Thyroid gland (tissue), 4 donors: Measurements from ENCODE around the gene SPATA13. TPM values are rescaled to one million over a fixed set of nuclear protein-coding genes. Genes with fewer than 3 reads are reported as not detected.
A peak's percentile ranks its signal among the peaks of the same experiment; 100 is the strongest.

Source experiments
- DNase-seq, 2 donors: peaks; one replicate each; pipeline ENCODE4 v3.0.0-alpha.2; 2019
- H3K27ac ChIP-seq, 3 donors: fragments of 200-600 bp; sonication (generic); 1 replicate in 2 of 3; 2 replicates in 1 of 3; pipeline ENCODE4 v1.5.1; 2016 to 2019; ENCODE audit warnings: mild to moderate bottlenecking in 1 of 3, moderate library complexity in 1 of 3
- H3K27me3 ChIP-seq: fragments of 200-600 bp; sonication (generic); one replicate; pipeline ENCODE4 v1.5.1; 2019
- H3K36me3 ChIP-seq, 2 donors: fragments of 200-600 bp; sonication (generic); one replicate each; pipeline ENCODE4 v1.5.1; 2016 to 2019
- H3K4me1 ChIP-seq, 2 donors: fragments of 200-600 bp; sonication (generic); one replicate each; pipeline ENCODE4 v1.5.1; 2017 to 2019
- H3K4me3 ChIP-seq, 3 donors: fragments of 200-600 bp; sonication (generic); replicated peaks in 1 of 3; 1 replicate in 2 of 3; 2 replicates in 1 of 3; pipeline ENCODE4 v1.5.1; 2016; ENCODE audit warnings: mild to moderate bottlenecking in 1 of 3
- H3K9me3 ChIP-seq: fragments of 200-600 bp; sonication (generic); one replicate; pipeline ENCODE4 v1.5.1; 2017
- POLR2A ChIP-seq, 2 donors: fragments of 450-650 bp; IDR thresholded peaks; one replicate each; pipeline ENCODE4 v1.6.1; 2017; ENCODE audit warnings: antibody characterized with exemption in 2 of 2, mild to moderate bottlenecking in 2 of 2, moderate library complexity in 1 of 2
- WGBS, 2 donors: methylation state at CpG; one replicate each; pipeline ENCODE4 v1.1.5; 2017; 5-methylcytosine and 5-hydroxymethylcytosine counted together
- intact Hi-C: fragments of 100-400 bp; cut with DNase I; formaldehyde crosslinking; loops from one replicate; pipeline ENCODE4 v1.15.1; 2023
- total RNA-seq, 4 donors: library from RNA; depleted of rRNA; stranded (reverse); fragments of >200 nt; gene quantifications; one replicate each; pipeline ENCODE4 v1.2.3, GENCODE V29; 2016
- TF ChIP-seq, protein P1 (sequence below), 6 experiments: fragments of 200-600 bp in 3 of 6; fragments of 450-650 bp in 3 of 6; sonication (generic) in 3 of 6; IDR thresholded peaks; one replicate each; pipeline ENCODE4 v1.5.1; 2016 to 2019; ENCODE audit warnings: antibody characterized with exemption in 6 of 6, mild to moderate bottlenecking in 2 of 6, inconsistent platforms in 1 of 6, moderate library complexity in 1 of 6

SPATA13 gene
- total RNA-seq, 4 donors from 2014 or later, result 43.2 to 95.4 (median 51.1) TPM

DNA sequence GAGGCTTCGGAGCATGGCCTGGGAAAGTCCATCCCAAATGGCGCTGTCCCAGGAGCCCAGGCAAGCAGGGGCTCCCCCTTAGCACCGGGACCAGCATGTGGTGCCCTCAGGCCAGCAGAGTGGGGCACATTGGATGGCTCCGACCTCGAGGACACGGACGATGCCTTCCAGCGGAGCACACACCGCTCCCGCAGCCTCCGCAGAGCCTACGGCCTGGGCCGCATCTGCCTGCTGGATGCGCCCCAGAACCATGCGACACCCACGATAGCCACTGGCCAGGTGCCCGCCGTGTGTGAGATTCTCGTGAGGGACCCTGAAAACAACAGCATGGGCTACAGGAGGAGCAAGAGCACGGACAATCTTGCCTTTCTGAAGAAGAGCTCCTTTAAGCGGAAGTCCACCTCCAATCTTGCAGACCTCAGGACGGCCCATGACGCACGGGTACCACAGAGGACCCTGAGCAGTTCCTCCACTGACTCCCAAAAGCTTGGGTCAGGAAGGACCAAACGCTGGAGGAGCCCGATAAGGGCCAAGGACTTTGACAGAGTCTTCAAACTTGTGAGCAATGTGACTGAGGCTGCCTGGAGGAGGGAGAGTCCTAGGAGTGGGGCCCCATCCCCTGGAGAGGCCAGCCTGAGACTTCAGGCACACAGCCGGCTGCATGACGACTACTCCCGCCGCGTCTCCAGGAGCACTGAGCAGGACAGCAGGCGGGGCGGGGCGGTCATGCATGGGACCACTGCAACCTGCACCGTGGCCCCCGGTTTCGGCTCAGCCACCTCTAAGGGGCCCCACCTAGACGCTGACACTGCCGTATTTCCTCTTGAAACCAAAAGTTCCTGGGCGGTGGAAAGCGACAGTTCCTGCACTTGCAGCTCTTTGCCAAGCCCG lies 63.1 kb downstream of the SPATA13 start:
- H3K4me1 ChIP-seq, result peaks cover 4 to 15% of the 10 kb centered on the region in 2 donors
- intact Hi-C loops, result loop anchor here (5.0 kb wide), 2 partner anchors 181 to 201 kb away; no protein-coding TSS in a partner anchor
- DNase-seq, result peak in 1 of 2 donors; percentile 23
- no peaks in the 10 kb centered on the region for H3K27me3 ChIP-seq
- no peaks in the 10 kb centered on the region for H3K9me3 ChIP-seq
- no peak for TF ChIP-seq POLR2A (IDR thresholded peaks at IDR 0.05)
- TF ChIP-seq, protein P1, sequence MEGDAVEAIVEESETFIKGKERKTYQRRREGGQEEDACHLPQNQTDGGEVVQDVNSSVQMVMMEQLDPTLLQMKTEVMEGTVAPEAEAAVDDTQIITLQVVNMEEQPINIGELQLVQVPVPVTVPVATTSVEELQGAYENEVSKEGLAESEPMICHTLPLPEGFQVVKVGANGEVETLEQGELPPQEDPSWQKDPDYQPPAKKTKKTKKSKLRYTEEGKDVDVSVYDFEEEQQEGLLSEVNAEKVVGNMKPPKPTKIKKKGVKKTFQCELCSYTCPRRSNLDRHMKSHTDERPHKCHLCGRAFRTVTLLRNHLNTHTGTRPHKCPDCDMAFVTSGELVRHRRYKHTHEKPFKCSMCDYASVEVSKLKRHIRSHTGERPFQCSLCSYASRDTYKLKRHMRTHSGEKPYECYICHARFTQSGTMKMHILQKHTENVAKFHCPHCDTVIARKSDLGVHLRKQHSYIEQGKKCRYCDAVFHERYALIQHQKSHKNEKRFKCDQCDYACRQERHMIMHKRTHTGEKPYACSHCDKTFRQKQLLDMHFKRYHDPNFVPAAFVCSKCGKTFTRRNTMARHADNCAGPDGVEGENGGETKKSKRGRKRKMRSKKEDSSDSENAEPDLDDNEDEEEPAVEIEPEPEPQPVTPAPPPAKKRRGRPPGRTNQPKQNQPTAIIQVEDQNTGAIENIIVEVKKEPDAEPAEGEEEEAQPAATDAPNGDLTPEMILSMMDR (IDR thresholded peaks at IDR 0.05), result no peak
- no peaks in the 10 kb centered on the region for H3K36me3 ChIP-seq
- H3K27ac ChIP-seq, result peak overlapping the region in 1 of 3 donors; percentile 10
- H3K4me3 ChIP-seq, result no peak overlapping the region
- 83 to 91% methylated on average over 12 to 30 of the region's 42 CpGs for WGBS, 2 donors

DNA sequence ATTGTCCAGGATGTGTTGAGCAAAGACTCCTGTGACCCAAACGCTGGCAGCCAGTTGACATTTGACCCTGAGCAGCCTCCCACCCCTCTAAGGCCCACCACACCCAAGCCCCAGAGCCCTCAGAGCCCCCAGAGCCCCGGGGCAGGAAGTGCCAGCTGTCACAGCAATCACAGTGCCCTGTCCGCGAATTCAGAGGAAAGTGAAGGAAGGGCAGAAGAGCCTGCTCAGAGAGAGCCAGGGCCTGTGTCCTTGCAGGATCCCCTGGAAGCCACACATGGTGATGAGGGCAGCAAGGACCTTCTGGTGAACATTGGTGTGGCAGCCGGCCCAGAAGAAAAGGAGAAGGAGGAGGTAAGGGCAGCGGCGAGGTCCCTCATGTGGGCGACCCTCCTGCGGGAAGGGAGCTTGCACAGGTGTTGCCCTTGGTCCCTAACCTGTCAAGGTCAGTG lies 63.7 kb downstream of the SPATA13 start:
- Histone ChIP-seq H3K27ac (peak overlapping the region in 1 of 3 donors; percentile 10), H3K36me3 (no peaks in the 10 kb centered on the region), H3K4me3 (no peak overlapping the region), H3K4me1 (peaks cover 3 to 12% of the 10 kb centered on the region in 2 donors), H3K27me3 (no peaks in the 10 kb centered on the region), H3K9me3 (no peaks in the 10 kb centered on the region)
- WGBS, 2 donors, result 75 to 78% methylated on average over 8 to 9 of the region's 9 CpGs
- DNase-seq, result no peak
- no peak for TF ChIP-seq POLR2A (IDR thresholded peaks at IDR 0.05)
- TF ChIP-seq, protein P1 (IDR thresholded peaks at IDR 0.05), result no peak
- intact Hi-C loops, result loop anchor here (5.0 kb wide), 2 partner anchors 182 to 202 kb away; no protein-coding TSS in a partner anchor

DNA sequence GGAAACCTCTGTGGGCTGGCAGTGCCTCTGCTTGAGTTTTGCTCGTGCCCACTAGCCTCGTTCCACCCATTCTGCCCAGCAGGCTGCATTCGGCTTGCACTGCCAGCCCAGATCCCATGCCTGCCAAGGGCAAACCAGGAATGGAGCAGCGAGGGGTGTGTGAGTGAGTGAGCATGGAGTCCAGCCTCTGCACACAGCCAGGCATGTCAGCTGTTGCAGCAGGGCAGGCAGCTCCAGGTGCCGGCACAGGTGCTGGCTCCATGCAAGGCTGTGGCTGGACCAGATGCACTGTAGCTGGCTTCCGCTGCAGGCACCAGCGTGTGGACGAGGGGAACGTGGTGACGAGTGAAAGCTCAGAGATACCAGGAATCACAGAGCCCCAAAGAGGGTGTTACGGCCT lies 64.5 kb downstream of the SPATA13 start:
- WGBS, 2 donors, result 94 to 95% methylated on average over 10 to 11 of the region's 11 CpGs
- no peak overlapping the region for H3K4me3 ChIP-seq
- no peak for DNase-seq
- intact Hi-C loops, result no loop called here
- no peaks in the 10 kb centered on the region for H3K36me3 ChIP-seq
- no peak overlapping the region for H3K27ac ChIP-seq
- no peaks in the 10 kb centered on the region for H3K27me3 ChIP-seq
- H3K9me3 ChIP-seq, result no peaks in the 10 kb centered on the region
- TF ChIP-seq, protein P1 (IDR thresholded peaks at IDR 0.05), result no peak
- no peak for TF ChIP-seq POLR2A (IDR thresholded peaks at IDR 0.05)
- H3K4me1 ChIP-seq, result peaks cover 3 to 6% of the 10 kb centered on the region in 2 donors

DNA sequence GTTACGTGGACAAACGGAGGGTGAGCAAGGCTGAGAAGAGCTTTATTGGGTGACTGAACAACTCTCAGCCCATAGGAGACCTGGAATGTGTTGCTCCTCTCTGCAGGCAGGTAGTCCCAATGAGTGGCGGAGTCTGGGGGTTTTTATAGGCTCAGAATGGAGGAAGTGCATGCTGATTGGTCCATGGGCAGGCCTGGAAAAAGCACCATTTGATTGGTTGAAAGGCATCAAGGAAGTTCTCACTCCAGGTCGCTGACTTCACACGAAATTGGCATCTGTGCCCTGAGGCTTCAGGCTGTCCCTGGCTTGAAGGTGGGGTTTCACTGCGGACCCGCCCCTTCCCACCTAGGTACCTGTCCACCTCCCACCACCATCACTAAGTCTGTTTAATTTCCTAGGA lies 65.4 kb downstream of the SPATA13 start:
- Histone ChIP-seq H3K9me3 (no peaks in the 10 kb centered on the region), H3K27ac (no peak overlapping the region), H3K36me3 (no peaks in the 10 kb centered on the region), H3K27me3 (no peaks in the 10 kb centered on the region), H3K4me3 (no peak overlapping the region), H3K4me1 (peaks cover 3 to 6% of the 10 kb centered on the region in 2 donors)
- TF ChIP-seq, protein P1 (IDR thresholded peaks at IDR 0.05), result no peak
- no peak for TF ChIP-seq POLR2A (IDR thresholded peaks at IDR 0.05)
- DNase-seq, result no peak
- 93 to 94% methylated on average over 7 of the region's 7 CpGs for WGBS, 2 donors
- intact Hi-C loops, result no loop called here

DNA sequence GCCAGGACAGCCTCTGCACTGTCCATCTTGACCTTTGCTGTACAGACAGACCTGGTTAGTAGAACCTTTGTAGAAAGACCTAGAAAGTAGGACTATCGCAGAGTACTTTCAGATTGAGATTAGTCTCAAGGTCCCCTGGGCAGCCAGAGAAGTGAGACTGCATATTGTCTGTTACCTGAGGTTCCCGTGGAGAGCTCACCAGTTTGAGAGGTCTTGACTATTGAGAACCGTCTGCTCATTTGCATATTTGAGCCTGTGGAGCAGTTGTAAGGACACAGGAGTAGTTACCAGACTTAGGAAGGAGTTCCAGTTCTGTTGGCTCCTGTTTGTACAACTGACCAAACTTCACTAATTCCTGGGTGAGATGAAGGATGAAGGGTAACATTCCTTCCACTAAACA lies 66.2 kb downstream of the SPATA13 start:
- H3K27ac ChIP-seq, result peak overlapping the region in 2 of 3 donors; percentile 30 to 37
- H3K36me3 ChIP-seq, result no peaks in the 10 kb centered on the region
- peaks cover 3 to 6% of the 10 kb centered on the region in 2 donors for H3K4me1 ChIP-seq
- DNase-seq, result no peak
- TF ChIP-seq, protein P1 (IDR thresholded peaks at IDR 0.05), result no peak
- no peak for TF ChIP-seq POLR2A (IDR thresholded peaks at IDR 0.05)
- WGBS, 2 donors, result 31 to 45% methylated on average over 3 of the region's 3 CpGs
- H3K9me3 ChIP-seq, result no peaks in the 10 kb centered on the region
- H3K27me3 ChIP-seq, result no peaks in the 10 kb centered on the region
- intact Hi-C loops, result no loop called here
- no peak overlapping the region for H3K4me3 ChIP-seq
